Activated CD4-positive, alpha-beta T cell treated with anti-CD3 and anti-CD28 coated beads, Interleukin-2, Interleukin-4, amounts not matched to agents 100 ng/mL and 50 ng/mL, durations not matched to agents 16 hours and 8 hours (primary cell): ENCODE data around the gene SPATA6L.
"Not testable (repeated sequence)": the region's sequence is repeated elsewhere in the genome, so short reads cannot be mapped to it uniquely, and the experiment has no call there.

Experiments used
- DNase-seq: peaks from one replicate; pipeline ENCODE4 v3.0.0-alpha.2; 2020; ENCODE audit warnings: low spot score

SPATA6L gene

GRCh38 chr9:4674783-4675182 lies 8.5 kb upstream of the SPATA6L start:
- no peak for DNase-seq

GRCh38 chr9:4671737-4672136 lies 5.5 kb upstream of the SPATA6L start:
- DNase-seq, result no peak

- no peak for DNase-seq
Measured at GRCh38 chr9:4670591-4670990, 4.3 kb upstream of the SPATA6L start.

- no peak for DNase-seq
Measured at GRCh38 chr9:4669890-4670289, 3.6 kb upstream of the SPATA6L start.

- DNase-seq, result no peak
Measured at GRCh38 chr9:4668604-4669003, 2.3 kb upstream of the SPATA6L start.

DNA sequence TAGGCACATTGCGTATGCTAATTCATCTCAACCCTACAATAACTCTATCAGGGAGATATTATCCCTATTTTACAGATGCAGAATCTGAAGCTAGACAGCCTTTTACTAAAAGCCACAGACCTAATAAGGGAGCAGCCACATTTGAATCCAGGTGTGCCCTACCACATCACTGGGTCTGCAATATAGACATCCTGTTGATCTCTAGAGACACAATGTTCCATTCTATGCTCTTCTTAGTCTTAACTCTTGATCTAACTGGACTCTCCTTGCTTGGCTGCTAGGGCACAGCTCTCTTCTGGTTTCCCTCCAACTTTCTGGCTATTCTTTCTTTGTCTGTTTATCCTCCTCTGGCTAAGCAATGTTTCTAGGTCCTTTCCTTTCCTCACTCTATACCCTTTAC lies 1.4 kb upstream of the SPATA6L start:
- no peak for DNase-seq

DNA sequence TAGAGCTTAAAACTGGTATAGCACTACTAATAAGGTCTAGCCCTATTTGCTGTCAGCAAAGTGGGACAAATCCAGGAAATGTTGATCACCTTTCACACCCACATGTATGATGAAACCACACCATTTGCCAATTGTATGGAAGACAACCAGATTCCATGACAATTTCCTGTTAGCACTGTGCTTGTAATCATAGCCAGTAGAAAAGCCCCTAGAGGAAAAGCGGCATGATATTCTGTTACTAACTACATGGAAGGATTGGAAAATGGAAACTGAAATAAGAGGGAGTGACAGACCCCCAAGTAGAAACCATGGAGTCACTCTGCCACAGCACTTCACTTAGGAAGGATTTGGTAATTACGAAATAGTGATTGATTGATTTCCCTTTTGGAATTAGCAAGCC lies 923 bp downstream of the SPATA6L start:
- no peak for DNase-seq

GRCh38 chr9:4663956-4664355 lies 2.3 kb downstream of the SPATA6L start:
- no peak for DNase-seq

- DNase-seq, result no peak
Measured at GRCh38 chr9:4662989-4663792, 3.1 kb downstream of the SPATA6L start.

DNA sequence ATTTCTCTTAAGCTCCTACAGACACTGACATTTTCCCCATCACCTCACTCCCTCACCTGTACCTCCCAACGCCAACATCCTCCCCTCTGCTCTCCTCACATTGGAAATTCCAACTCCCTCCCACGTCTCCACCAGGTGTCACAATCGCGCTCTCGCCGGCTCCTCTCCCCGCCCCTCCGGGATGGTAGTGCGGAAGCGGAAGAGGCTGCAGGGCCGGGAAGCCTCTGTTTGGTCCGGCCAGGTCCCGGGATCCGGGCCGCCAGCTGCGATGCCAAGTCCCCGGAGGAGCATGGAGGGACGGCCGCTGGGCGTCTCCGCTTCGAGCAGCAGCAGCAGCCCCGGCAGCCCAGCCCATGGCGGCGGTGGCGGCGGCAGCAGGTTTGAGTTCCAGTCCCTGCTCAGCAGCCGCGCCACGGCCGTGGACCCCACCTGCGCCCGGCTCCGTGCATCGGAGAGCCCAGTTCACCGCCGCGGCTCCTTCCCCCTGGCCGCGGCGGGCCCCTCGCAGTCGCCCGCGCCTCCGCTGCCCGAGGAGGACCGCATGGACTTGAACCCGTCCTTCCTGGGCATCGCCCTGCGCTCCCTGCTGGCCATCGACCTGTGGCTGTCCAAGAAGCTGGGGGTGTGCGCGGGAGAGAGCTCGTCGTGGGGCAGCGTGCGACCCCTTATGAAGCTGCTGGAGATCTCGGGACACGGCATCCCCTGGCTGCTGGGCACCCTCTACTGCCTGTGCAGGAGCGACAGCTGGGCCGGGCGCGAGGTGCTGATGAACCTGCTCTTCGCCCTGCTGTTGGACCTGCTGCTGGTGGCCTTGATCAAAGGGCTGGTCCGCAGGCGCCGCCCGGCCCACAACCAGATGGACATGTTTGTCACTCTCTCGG lies 3.9 kb downstream of the SPATA6L start, which contains the start of gene PLPP6:
Gene PLPP6 (plus strand): TSS at position 187 of the 881 bp plus-strand sequence. CDS start 82 bp downstream, at position 269.
- peak; percentile 81 for DNase-seq

DNA sequence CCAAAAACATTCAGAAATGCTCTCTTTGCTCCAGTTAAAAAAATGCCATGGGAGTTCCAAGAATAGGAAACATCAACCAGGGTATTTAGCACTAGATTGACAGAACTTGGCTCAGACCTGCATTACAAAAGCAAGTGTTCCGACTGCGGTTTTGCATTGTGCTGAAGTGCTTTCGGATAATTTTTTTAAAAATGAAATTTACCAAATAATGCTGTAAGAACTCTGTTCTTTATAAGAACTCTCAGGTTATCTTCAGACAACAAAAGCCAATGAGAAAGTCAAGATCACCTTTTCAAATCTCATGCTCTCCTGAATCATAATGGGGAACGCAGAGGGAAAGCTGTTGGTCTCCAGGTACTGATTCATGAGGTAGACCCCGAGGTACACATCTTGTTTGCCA lies 4.7 kb downstream of the SPATA6L start:
- no peak for DNase-seq

- no peak for DNase-seq
Measured at GRCh38 chr9:4661165-4661564, 5.1 kb downstream of the SPATA6L start.

- DNase-seq, result not testable (repeated sequence)
Measured at GRCh38 chr9:4660665-4661064, 5.6 kb downstream of the SPATA6L start.

DNA sequence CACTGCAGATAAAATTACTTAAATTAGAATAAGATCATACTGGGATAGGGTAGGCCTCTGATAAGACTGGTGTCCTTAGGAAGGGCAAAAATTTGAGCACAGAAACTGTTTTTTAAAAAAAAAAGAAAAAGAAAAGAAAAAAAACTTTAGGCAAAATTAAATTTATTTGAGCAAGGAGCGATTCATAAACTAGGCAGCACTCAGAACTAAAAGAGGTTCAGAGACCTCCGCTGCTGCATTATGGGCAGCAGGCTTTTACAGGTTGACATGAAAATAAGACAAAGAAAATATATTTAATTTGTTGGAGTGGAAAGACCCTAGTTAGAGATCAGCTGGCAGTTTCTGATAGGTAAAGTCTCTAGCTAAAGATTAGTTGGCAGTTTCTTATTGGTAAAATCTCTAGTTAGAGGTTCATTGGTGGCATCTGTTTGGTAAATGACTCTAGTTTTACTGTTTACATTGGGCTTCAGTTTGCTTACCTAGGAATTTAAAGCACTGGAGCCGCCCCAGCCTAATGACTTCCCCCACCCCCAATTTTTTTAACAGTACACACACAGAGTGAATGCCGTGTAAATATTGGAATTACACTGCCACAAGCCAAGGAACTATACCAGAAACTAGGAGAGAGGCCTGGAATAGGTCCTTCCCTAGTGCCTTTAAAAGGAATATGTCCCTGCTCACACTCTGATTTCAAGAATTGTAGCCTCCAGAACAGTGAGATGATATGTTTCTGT lies 8.7 kb downstream of the SPATA6L start:
- DNase-seq, result no peak

DNA sequence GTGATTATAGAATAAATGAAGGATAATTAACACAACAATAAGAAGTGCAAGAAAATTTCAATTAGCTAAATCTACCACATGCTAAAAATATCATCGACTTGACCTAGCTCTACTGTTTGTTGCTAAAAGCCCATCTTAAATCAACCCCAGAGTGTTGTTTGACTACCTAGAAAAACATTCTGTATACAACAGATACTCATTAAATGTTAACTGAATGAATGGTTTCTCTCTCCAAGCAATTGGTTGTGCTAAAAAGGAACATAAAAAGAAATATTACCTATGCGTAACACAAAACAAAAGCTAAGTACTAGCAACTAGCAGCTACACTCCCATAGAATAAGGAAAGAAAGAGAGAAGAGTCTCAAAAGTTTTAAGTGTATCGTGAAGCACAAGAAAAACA lies 9.7 kb downstream of the SPATA6L start:
- no peak for DNase-seq

- DNase-seq, result not testable (repeated sequence)
Measured at GRCh38 chr9:4656196-4656595, 10.1 kb downstream of the SPATA6L start.

DNA sequence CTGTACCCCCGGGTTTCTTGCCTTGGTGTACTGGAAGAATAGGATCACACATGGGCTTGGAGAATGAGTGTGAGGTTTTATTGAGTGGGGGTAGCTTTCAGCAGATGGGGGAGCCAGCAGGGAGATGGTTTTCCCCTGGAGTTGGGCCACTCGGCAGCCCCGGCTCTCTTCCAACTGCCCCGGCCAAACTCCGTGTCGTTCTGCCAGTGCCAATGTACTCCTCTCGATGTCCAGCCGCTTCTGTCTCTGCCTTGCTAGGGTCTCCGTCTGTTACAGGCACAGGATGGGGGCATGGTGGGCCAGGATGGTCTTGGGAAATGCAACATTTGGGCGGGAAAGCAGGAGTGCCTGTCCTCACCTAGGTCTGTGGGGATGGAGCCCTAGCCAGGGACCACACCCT lies 11.7 kb downstream of the SPATA6L start:
- DNase-seq, result no peak

GRCh38 chr9:4654084-4654483 lies 12.2 kb downstream of the SPATA6L start:
- DNase-seq, result no peak

DNA sequence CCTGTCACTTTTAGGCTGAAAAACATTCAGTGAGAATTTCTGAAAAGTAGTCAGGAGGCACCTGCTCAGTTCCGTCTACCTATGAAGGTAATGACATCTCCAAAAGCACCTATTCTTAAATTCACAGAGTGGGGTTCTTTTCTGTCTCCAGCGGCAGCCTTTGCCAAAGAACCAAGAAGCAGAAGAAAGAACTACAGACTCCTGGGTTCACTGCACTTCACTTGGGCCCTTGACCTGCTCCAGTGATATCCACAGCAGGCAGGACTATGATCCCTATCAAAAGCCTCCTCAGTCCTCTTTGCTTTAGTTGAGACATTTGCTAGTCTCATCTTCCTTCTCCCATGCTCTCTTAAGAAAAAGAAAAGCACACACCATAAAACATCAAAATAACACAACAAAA lies 23.9 kb downstream of the SPATA6L start:
- DNase-seq, result no peak

- DNase-seq, result peak; percentile 12
Measured at GRCh38 chr9:4640027-4640426, 26.3 kb downstream of the SPATA6L start.

DNA sequence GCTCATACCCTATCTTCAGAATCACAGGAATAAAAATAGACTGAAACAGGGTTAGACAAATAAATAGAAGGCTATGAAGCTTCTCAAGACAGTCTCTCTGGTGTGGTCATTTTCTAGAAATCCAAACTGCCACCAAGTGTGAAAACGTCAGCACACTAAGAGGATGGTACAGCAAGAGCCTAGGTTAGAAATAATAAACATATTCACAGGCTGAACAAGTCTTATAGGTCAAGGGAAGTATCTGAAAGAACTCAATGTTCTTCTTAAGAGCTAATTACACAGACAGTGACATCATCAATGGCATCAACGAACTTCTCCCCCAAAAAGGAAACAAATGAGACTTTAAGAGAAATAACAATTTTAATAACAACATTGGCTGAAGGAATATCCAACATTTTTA lies 26.9 kb downstream of the SPATA6L start:
- no peak for DNase-seq

- DNase-seq, result no peak
Measured at GRCh38 chr9:4638968-4639367, 27.3 kb downstream of the SPATA6L start.
